ENCODE results near the gene DACH1.

- TF ChIP-seq POLR2AphosphoS5 (IDR thresholded peaks at IDR 0.05; ENCODE audit: borderline replicate concordance, low read depth, low read length) (no peak), EZH2 (IDR thresholded peaks at IDR 0.05) (no peak)
Measured at GRCh38 chr13:71870100-71870499, 3.1 kb upstream of the DACH1 start.
